ENCODE measurements around the gene CCDC7. TPM values are rescaled to one million over a fixed set of nuclear protein-coding genes. Genes with fewer than 3 reads are reported as not detected.
"Not testable (repeated sequence)": the region's sequence is repeated elsewhere in the genome, so short reads cannot be mapped to it uniquely, and the experiment has no call there.

The CCDC7 gene
- total RNA-seq, 1 donor from 2014 or later = 22.8 TPM

DNA sequence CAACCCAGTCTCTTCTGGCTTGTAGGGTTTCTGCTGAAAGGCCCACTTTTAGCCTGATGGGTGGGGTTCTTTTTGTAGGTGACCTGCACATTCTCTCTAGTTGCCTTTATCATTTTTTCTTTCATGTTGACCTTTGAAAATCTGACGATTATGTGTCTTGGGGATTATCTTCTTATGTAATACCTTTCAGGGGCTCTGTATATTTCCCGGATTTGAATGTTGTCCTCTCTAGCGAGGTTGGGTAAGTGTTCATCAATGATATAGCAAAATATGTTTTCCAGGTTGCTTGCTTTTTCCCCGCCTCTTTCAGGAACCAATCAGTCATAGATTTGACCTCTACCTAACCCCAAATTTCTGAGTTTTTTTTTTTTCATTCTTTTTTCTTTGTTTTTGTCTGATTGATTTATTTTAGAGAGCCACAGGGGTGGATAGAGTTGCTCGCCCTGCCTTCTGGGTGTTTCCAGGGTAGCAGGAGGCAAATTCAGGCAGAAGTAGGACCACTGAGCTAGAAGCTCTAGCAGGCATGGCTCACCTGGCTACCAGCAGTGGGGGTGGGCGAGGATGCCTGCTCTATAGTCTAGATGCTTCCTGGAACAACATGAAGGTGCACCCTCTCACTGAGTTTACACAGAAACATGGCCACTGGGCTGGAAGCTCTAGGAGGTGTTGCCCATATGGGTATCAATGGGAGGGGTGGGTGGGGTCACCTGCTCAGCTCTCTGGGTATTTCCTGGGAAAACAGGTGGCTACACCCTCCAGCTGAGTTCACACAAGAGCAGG is 94.9 kb downstream of the CCDC7 start:
- TF ChIP-seq, protein P1, sequence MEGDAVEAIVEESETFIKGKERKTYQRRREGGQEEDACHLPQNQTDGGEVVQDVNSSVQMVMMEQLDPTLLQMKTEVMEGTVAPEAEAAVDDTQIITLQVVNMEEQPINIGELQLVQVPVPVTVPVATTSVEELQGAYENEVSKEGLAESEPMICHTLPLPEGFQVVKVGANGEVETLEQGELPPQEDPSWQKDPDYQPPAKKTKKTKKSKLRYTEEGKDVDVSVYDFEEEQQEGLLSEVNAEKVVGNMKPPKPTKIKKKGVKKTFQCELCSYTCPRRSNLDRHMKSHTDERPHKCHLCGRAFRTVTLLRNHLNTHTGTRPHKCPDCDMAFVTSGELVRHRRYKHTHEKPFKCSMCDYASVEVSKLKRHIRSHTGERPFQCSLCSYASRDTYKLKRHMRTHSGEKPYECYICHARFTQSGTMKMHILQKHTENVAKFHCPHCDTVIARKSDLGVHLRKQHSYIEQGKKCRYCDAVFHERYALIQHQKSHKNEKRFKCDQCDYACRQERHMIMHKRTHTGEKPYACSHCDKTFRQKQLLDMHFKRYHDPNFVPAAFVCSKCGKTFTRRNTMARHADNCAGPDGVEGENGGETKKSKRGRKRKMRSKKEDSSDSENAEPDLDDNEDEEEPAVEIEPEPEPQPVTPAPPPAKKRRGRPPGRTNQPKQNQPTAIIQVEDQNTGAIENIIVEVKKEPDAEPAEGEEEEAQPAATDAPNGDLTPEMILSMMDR (IDR thresholded peaks at IDR 0.05) = no peak
- Histone ChIP-seq H3K9me3 (no peaks in the 10 kb centered on the region), H3K27ac (no peak overlapping the region), H3K36me3 (no peaks in the 10 kb centered on the region), H3K4me3 (no peak overlapping the region), H3K27me3 (ENCODE audit: low read depth) (no peaks in the 10 kb centered on the region), H3K4me1 (no peaks in the 10 kb centered on the region)
- ATAC-seq (no peak), DNase-seq (no peak)
- intact Hi-C loops (cut with DNase I) = no loop called here

DNA sequence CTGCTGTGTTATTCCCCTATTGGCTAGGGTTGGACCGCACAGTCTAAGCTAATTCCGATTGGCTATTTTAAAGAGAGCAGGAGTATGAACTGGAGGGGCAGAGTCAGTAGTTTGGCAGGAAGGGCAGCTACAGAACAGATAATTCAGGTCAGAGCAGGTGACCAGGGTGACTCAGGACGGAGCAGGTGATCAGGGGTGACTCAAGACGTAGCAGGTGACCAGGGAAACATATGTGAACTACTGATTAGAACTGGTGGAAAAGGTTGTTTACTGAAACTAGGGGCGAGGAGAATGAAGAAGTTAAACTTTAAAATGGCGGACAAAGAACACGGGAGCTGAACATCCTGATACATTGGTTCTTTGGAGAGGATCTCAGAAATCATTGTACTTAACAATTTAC is 102.3 kb downstream of the CCDC7 start:
- no peaks in the 10 kb centered on the region for H3K9me3 ChIP-seq
- H3K27ac ChIP-seq = no peak overlapping the region
- ATAC-seq (no peak), DNase-seq (no peak)
- H3K4me1 ChIP-seq = no peaks in the 10 kb centered on the region
- TF ChIP-seq, protein P1 (IDR thresholded peaks at IDR 0.05) = no peak
- no peak overlapping the region for H3K4me3 ChIP-seq
- H3K36me3 ChIP-seq = no peaks in the 10 kb centered on the region
- H3K27me3 ChIP-seq (ENCODE audit: low read depth) = no peaks in the 10 kb centered on the region
- intact Hi-C loops (cut with DNase I) = no loop called here

- H3K4me1 ChIP-seq = no peaks in the 10 kb centered on the region
- no peak overlapping the region for H3K27ac ChIP-seq
- no peaks in the 10 kb centered on the region for H3K36me3 ChIP-seq
- H3K9me3 ChIP-seq = no peaks in the 10 kb centered on the region
- H3K4me3 ChIP-seq = no peak overlapping the region
- no peak for ATAC-seq
- no peaks in the 10 kb centered on the region for H3K27me3 ChIP-seq (ENCODE audit: low read depth)
- DNase-seq = no peak
- TF ChIP-seq, protein P1 (IDR thresholded peaks at IDR 0.05) = no peak
- intact Hi-C loops (cut with DNase I) = no loop called here
Measured at GRCh38 chr10:32556783-32557395, 110.9 kb downstream of the CCDC7 start.

DNA sequence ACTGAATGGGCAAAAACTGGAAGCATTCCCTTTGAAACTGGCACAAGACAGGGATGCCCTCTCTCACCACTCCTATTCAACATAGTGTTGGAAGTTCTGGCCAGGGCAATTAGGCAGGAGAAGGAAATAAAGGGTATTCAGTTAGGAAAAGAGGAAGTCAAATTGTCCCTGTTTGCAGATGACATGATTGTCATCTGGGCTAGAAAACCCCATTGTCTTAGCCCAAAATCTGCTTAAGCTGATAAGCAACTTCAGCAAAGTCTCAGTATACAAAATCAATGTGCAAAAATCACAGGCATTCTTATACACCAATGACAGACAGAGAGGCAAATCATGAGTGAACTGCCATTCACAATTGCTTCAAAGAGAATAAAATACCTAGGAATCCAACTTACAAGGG is 116.8 kb downstream of the CCDC7 start:
- H3K27me3 ChIP-seq (ENCODE audit: low read depth); H3K9me3 ChIP-seq; intact Hi-C loops (cut with DNase I); ATAC-seq; DNase-seq; H3K36me3 ChIP-seq; H3K4me1 ChIP-seq; H3K27ac ChIP-seq; H3K4me3 ChIP-seq: not testable (repeated sequence)

- Histone ChIP-seq H3K36me3 (no peaks in the 10 kb centered on the region), H3K27me3 (ENCODE audit: low read depth) (no peaks in the 10 kb centered on the region), H3K4me1 (no peaks in the 10 kb centered on the region), H3K4me3 (no peak overlapping the region), H3K9me3 (no peaks in the 10 kb centered on the region), H3K27ac (no peak overlapping the region)
- no peak for ATAC-seq
- TF ChIP-seq, protein P1 (IDR thresholded peaks at IDR 0.05) = no peak
- no peak for DNase-seq
- intact Hi-C loops (cut with DNase I) = no loop called here
Measured at GRCh38 chr10:32577448-32577847, 131.5 kb downstream of the CCDC7 start.

DNA sequence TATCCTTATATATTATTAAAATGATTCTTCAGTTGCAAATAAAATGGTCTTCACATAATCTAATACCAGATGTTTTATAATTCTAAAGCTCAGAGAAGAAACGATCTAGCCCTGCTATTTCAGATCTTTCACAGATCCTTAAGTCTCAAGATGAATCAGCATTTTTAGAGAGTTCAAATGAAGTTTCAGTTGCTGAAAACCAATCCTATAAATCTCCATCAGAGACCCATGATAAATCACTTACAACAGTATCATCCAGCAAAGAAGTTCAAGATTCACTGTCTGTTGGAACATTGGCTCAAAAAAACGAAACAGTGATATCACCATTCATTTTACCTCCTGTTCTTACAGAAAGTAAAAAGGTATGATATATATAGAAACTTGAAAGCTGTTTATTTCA is 137.0 kb downstream of the CCDC7 start:
- Histone ChIP-seq H3K27ac (no peak overlapping the region), H3K4me3 (no peak overlapping the region), H3K9me3 (no peaks in the 10 kb centered on the region), H3K27me3 (ENCODE audit: low read depth) (no peaks in the 10 kb centered on the region), H3K36me3 (no peaks in the 10 kb centered on the region), H3K4me1 (no peaks in the 10 kb centered on the region)
- ATAC-seq = no peak
- TF ChIP-seq, protein P1 (IDR thresholded peaks at IDR 0.05) = no peak
- intact Hi-C loops (cut with DNase I) = no loop called here
- no peak for DNase-seq

- H3K4me3 ChIP-seq; H3K36me3 ChIP-seq; ATAC-seq; H3K27ac ChIP-seq; H3K27me3 ChIP-seq (ENCODE audit: low read depth); intact Hi-C loops (cut with DNase I); H3K4me1 ChIP-seq; DNase-seq: not testable (repeated sequence)
- peaks cover 13% of the 10 kb centered on the region for H3K9me3 ChIP-seq
Measured at GRCh38 chr10:32598022-32598421, 152.1 kb downstream of the CCDC7 start.
